Smooth muscle cell (in vitro differentiated cells): Measurements from ENCODE around the gene LRRK1. TPM values are rescaled to one million over a fixed set of nuclear protein-coding genes. Genes with fewer than 3 reads are reported as not detected.

Source experiments
- DNase-seq: peaks from one replicate; lab custom pipeline; 2025; ENCODE audit not compliant: unreplicated experiment; lab: John Stamatoyannopoulos, UW
- H2AFZ ChIP-seq: fragments of 200-600 bp; sonication (generic); 2 replicates; pipeline ENCODE4 v1.6.0; 2016; ENCODE audit warnings: antibody characterized with exemption, low read depth, mild to moderate bottlenecking
- H3F3A ChIP-seq: fragments of 200-600 bp; sonication (generic); 2 replicates; pipeline ENCODE4 v1.6.0; 2017; ENCODE audit warnings: antibody characterized with exemption, low read depth
- H3K27ac ChIP-seq: fragments of 200-600 bp; sonication (generic); 2 replicates; pipeline ENCODE4 v1.5.1; 2016; ENCODE audit warnings: low read depth, mild to moderate bottlenecking
- H3K27me3 ChIP-seq: fragments of 200-600 bp; sonication (generic); 2 replicates; pipeline ENCODE4 v1.6.1; 2016; ENCODE audit warnings: low read depth, mild to moderate bottlenecking
- H3K36me3 ChIP-seq: fragments of 200-600 bp; sonication (generic); 2 replicates; pipeline ENCODE4 v1.5.1; 2016; ENCODE audit warnings: low read depth
- H3K4me1 ChIP-seq: fragments of 200-600 bp; sonication (generic); 2 replicates; pipeline ENCODE4 v1.5.1; 2016; ENCODE audit warnings: low read depth
- H3K4me2 ChIP-seq: fragments of 200-600 bp; sonication (generic); 2 replicates; pipeline ENCODE4 v1.6.0; 2016; ENCODE audit warnings: mild to moderate bottlenecking
- H3K4me3 ChIP-seq: fragments of 200-600 bp; sonication (generic); 2 replicates; pipeline ENCODE4 v1.5.1; 2016; ENCODE audit warnings: mild to moderate bottlenecking
- H3K79me2 ChIP-seq: fragments of 200-600 bp; sonication (generic); 2 replicates; pipeline ENCODE4 v1.6.0; 2016; ENCODE audit warnings: low read depth, mild to moderate bottlenecking
- H3K9ac ChIP-seq: fragments of 200-600 bp; sonication (generic); 2 replicates; pipeline ENCODE4 v1.6.0; 2016; ENCODE audit warnings: low read depth
- H3K9me3 ChIP-seq: fragments of 200-600 bp; sonication (generic); replicated peaks from 2 replicates; pipeline ENCODE4 v1.5.1; 2016; ENCODE audit warnings: low read depth
- H4K20me1 ChIP-seq: fragments of 200-600 bp; sonication (generic); 2 replicates; pipeline ENCODE4 v1.6.0; 2016; ENCODE audit warnings: low read depth
- WGBS: methylation state at CpG from one replicate; pipeline ENCODE4 v1.1.7; 2016; ENCODE audit warnings: low lambda C conversion rate; 5-methylcytosine and 5-hydroxymethylcytosine counted together
- polyA plus RNA-seq: library from polyadenylated mRNA; unstranded; fragments of >200 nt; fragmentation: Nextera tagmentation; extraction: Ambion mirVana; gene quantifications from 2 replicates; pipeline ENCODE4 v1.2.1, GENCODE V29; 2016
- total RNA-seq: library from RNA; depleted of rRNA; stranded (reverse); fragments of >200 nt; gene quantifications from 2 replicates; pipeline ENCODE4 v1.2.3, GENCODE V29; 2014
- TF ChIP-seq, protein P1 (sequence below): fragments of 200-600 bp; sonication (generic); IDR thresholded peaks from 2 replicates; pipeline ENCODE4 v1.5.1; 2017; ENCODE audit warnings: borderline replicate concordance, mild to moderate bottlenecking, antibody characterized with exemption; ENCODE audit not compliant: insufficient read depth, poor library complexity, severe bottlenecking

The LRRK1 gene
- total and polyA plus RNA-seq, 2 experiments from 2014 or later, result 1.1 to 1.6 TPM

DNA sequence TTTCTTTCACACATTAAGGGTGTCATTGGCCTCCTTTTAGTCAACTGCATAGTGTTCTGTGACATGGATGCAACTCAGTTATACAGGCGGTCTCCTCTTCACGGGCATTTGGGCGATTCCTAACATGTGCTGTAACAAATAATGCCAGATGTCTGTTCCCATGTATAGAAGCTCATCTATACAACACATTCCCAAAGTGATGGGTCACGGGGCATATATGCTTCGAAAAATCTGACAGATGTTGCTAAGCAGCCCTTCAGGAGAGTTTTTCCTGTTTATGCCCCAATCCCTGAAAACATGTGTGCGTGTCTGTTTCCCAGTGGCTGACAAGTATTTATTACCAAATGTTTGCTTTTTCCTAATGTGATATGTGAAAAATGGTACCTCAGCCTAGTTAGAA is 25.8 kb downstream of the LRRK1 start:
- Histone ChIP-seq H3K9ac (no peak overlapping the region), H3K79me2 (no peaks in the 10 kb centered on the region), H3K4me3 (no peak overlapping the region), H4K20me1 (no peaks in the 10 kb centered on the region), H3F3A (no peaks in the 10 kb centered on the region), H3K27ac (no peak overlapping the region), H3K4me2 (no peak overlapping the region), H3K9me3 (no peaks in the 10 kb centered on the region), H3K4me1 (no peaks in the 10 kb centered on the region), H2AFZ (no peak overlapping the region), H3K36me3 (no peaks in the 10 kb centered on the region), H3K27me3 (no peaks in the 10 kb centered on the region)
- DNase-seq, result no peak
- WGBS, result 94% methylated on average over 6 of the region's 6 CpGs
- TF ChIP-seq, protein P1, sequence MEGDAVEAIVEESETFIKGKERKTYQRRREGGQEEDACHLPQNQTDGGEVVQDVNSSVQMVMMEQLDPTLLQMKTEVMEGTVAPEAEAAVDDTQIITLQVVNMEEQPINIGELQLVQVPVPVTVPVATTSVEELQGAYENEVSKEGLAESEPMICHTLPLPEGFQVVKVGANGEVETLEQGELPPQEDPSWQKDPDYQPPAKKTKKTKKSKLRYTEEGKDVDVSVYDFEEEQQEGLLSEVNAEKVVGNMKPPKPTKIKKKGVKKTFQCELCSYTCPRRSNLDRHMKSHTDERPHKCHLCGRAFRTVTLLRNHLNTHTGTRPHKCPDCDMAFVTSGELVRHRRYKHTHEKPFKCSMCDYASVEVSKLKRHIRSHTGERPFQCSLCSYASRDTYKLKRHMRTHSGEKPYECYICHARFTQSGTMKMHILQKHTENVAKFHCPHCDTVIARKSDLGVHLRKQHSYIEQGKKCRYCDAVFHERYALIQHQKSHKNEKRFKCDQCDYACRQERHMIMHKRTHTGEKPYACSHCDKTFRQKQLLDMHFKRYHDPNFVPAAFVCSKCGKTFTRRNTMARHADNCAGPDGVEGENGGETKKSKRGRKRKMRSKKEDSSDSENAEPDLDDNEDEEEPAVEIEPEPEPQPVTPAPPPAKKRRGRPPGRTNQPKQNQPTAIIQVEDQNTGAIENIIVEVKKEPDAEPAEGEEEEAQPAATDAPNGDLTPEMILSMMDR, result no peak

- H3K79me2 ChIP-seq, result no peaks in the 10 kb centered on the region
- no peak overlapping the region for H2AFZ ChIP-seq
- H3K27me3 ChIP-seq, result no peaks in the 10 kb centered on the region
- H3F3A ChIP-seq, result no peaks in the 10 kb centered on the region
- no peak overlapping the region for H3K9ac ChIP-seq
- no peak overlapping the region for H3K4me2 ChIP-seq
- H3K9me3 ChIP-seq, result no peaks in the 10 kb centered on the region
- H3K4me3 ChIP-seq, result no peak overlapping the region
- 84% methylated on average over 10 of the region's 10 CpGs for WGBS
- no peak for DNase-seq
- H3K27ac ChIP-seq, result no peak overlapping the region
- H4K20me1 ChIP-seq, result no peaks in the 10 kb centered on the region
- no peaks in the 10 kb centered on the region for H3K36me3 ChIP-seq
- H3K4me1 ChIP-seq, result no peaks in the 10 kb centered on the region
- TF ChIP-seq, protein P1, result no peak
Observed at GRCh38 chr15:100947760-100948429, 28.7 kb downstream of the LRRK1 start.

DNA sequence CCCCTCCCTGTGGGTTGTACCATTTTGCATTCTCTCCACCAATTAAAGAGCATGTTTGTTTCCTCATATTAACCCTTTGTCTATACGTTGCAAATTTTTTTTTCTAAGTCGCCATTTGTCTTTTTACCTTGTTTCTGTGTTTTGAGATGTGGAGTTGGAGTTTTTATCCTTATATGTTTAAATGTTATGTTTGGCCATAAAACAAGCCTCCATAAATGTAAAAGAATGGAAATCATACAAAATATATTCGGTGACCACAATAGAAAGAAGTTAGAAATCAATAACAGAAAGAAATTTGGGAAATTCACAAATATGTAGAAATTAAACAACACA is 29.2 kb downstream of the LRRK1 start:
- no peaks in the 10 kb centered on the region for H3K9me3 ChIP-seq
- H3K36me3 ChIP-seq, result no peaks in the 10 kb centered on the region
- H3K4me2 ChIP-seq, result no peak overlapping the region
- WGBS, result 93% methylated on average over 3 of the region's 3 CpGs
- no peaks in the 10 kb centered on the region for H3K4me1 ChIP-seq
- no peaks in the 10 kb centered on the region for H3K79me2 ChIP-seq
- no peaks in the 10 kb centered on the region for H4K20me1 ChIP-seq
- no peaks in the 10 kb centered on the region for H3F3A ChIP-seq
- no peak overlapping the region for H3K27ac ChIP-seq
- no peak for DNase-seq
- H3K9ac ChIP-seq, result no peak overlapping the region
- H2AFZ ChIP-seq, result no peak overlapping the region
- H3K4me3 ChIP-seq, result no peak overlapping the region
- TF ChIP-seq, protein P1, result no peak
- no peaks in the 10 kb centered on the region for H3K27me3 ChIP-seq

GRCh38 chr15:100949691-100950090 is 30.5 kb downstream of the LRRK1 start:
- Histone ChIP-seq H3K4me2 (no peak overlapping the region), H3K4me1 (no peaks in the 10 kb centered on the region), H3K9ac (no peak overlapping the region), H3K9me3 (no peaks in the 10 kb centered on the region), H3K36me3 (no peaks in the 10 kb centered on the region), H4K20me1 (no peaks in the 10 kb centered on the region), H3K27ac (no peak overlapping the region), H3K79me2 (no peaks in the 10 kb centered on the region), H3K4me3 (no peak overlapping the region), H3F3A (no peaks in the 10 kb centered on the region), H2AFZ (no peak overlapping the region), H3K27me3 (no peaks in the 10 kb centered on the region)
- 58% methylated on average over 1 of the region's 1 CpG for WGBS
- TF ChIP-seq, protein P1, result no peak
- DNase-seq, result no peak
